Thyroid gland (tissue), 4 donors: ENCODE results near the gene GLRA3.

ENCODE experiments used
- CTCF ChIP-seq, 6 experiments: fragments of 200-600 bp in 3 of 6; fragments of 450-650 bp in 3 of 6; sonication (generic) in 3 of 6; IDR thresholded peaks; one replicate each; pipeline ENCODE4 v1.5.1; 2016 to 2019; ENCODE audit warnings: antibody characterized with exemption in 6 of 6, mild to moderate bottlenecking in 2 of 6, inconsistent platforms in 1 of 6, moderate library complexity in 1 of 6
- POLR2A ChIP-seq, 2 donors: fragments of 450-650 bp; IDR thresholded peaks; one replicate each; pipeline ENCODE4 v1.6.1; 2017; ENCODE audit warnings: antibody characterized with exemption in 2 of 2, mild to moderate bottlenecking in 2 of 2, moderate library complexity in 1 of 2

- TF ChIP-seq CTCF (IDR thresholded peaks at IDR 0.05) (no peak), POLR2A (IDR thresholded peaks at IDR 0.05) (no peak)
Observed at GRCh38 chr4:174686826-174687225, 142.2 kb downstream of the GLRA3 start.
